WTC11 (cell line): ENCODE results near the gene CSNK1A1. TPM values are rescaled to one million over a fixed set of nuclear protein-coding genes. Genes with fewer than 3 reads are reported as not detected.

Experiments used
- ATAC-seq: fragments of 200-7000 bp; cut with Tn5 transposase; 2 replicates; pipeline ENCODE4 v1.10.0; 2021; ENCODE audit warnings: mild to moderate bottlenecking, moderate library complexity
- CTCF ChIA-PET: fragments of 300-600 bp; sonication (Branson Sonifier 250); formaldehyde crosslinking; loops from one replicate; lab custom pipeline; 2021; ENCODE audit warnings: antibody characterized with exemption; lab: Charles Lee
- POLR2A ChIA-PET: fragments of 350-600 bp; sonication (Branson Sonifier 250); formaldehyde crosslinking; loops from one replicate; lab custom pipeline; 2021; ENCODE audit warnings: antibody characterized with exemption; lab: Charles Lee
- DNase-seq: peaks from one replicate; pipeline ENCODE4 v3.0.0; 2021; ENCODE audit warnings: low spot score
- H3K27ac Mint-ChIP-seq: 2 replicates; pipeline ENCODE4 v1.8.0; 2021; ENCODE audit warnings: mixed read lengths
- H3K27me3 Mint-ChIP-seq: 2 replicates; pipeline ENCODE4 v1.8.0; 2021; ENCODE audit warnings: low read depth, mild to moderate bottlenecking, moderate library complexity, mixed read lengths
- H3K36me3 Mint-ChIP-seq: 2 replicates; pipeline ENCODE4 v1.8.0; 2021; ENCODE audit warnings: mixed read lengths
- H3K4me1 Mint-ChIP-seq: 2 replicates; pipeline ENCODE4 v1.8.0; 2022; ENCODE audit warnings: mixed read lengths
- H3K4me3 Mint-ChIP-seq: 2 replicates; pipeline ENCODE4 v1.8.0; 2021; ENCODE audit warnings: mild to moderate bottlenecking, moderate library complexity, mixed read lengths
- H3K9me3 Mint-ChIP-seq: 2 replicates; pipeline ENCODE4 v1.8.0; 2021; ENCODE audit warnings: mixed read lengths
- CREM ChIP-seq: sonication (generic); formaldehyde crosslinking; IDR thresholded peaks from 2 replicates; pipeline ENCODE4 v1.8.1; 2022; ENCODE audit warnings: mild to moderate bottlenecking, missing genetic modification reagents, moderate library complexity
- ELF4 ChIP-seq: sonication (generic); formaldehyde crosslinking; IDR thresholded peaks from 2 replicates; pipeline ENCODE4 v1.8.1; 2022; ENCODE audit warnings: low read depth, mild to moderate bottlenecking, moderate library complexity, missing genetic modification reagents
- FOXK1 ChIP-seq: sonication (generic); formaldehyde crosslinking; IDR thresholded peaks from 2 replicates; pipeline ENCODE4 v1.8.0; 2022; ENCODE audit warnings: mild to moderate bottlenecking, moderate library complexity, missing genetic modification reagents
- GTF2I ChIP-seq: fragments of 250-450 bp; sonication (Bioruptor Pico); conservative IDR thresholded peaks from 2 replicates; pipeline ENCODE4 v1.4.0; 2021; ENCODE audit warnings: mild to moderate bottlenecking
- HMGA2 ChIP-seq: fragments of 250-450 bp; sonication (Bioruptor Pico); IDR thresholded peaks from 2 replicates; pipeline ENCODE4 v1.4.0; 2021; ENCODE audit warnings: mild to moderate bottlenecking, moderate library complexity
- JUN ChIP-seq: sonication (generic); formaldehyde crosslinking; IDR thresholded peaks from 2 replicates; pipeline ENCODE4 v1.8.0; 2023; ENCODE audit warnings: mild to moderate bottlenecking, missing genetic modification reagents
- KAT7 ChIP-seq: sonication (generic); formaldehyde crosslinking; IDR thresholded peaks from 2 replicates; pipeline ENCODE4 v1.8.1; 2023; ENCODE audit warnings: missing genetic modification reagents, mild to moderate bottlenecking, borderline replicate concordance
- NFATC4 ChIP-seq: fragments of 250-450 bp; sonication (Bioruptor Pico); IDR thresholded peaks from 2 replicates; pipeline ENCODE4 v1.9.0; 2021; ENCODE audit warnings: mild to moderate bottlenecking
- NFYB ChIP-seq: sonication (generic); formaldehyde crosslinking; conservative IDR thresholded peaks from 2 replicates; pipeline ENCODE4 v1.8.0; 2022; ENCODE audit warnings: low read depth, missing genetic modification reagents
- PRRX2 ChIP-seq: fragments of 250-450 bp; sonication (Bioruptor Pico); IDR thresholded peaks from 2 replicates; pipeline ENCODE4 v1.8.0; 2021; ENCODE audit warnings: mild to moderate bottlenecking
- RORB ChIP-seq: fragments of 250-450 bp; sonication (Bioruptor Pico); IDR thresholded peaks from 2 replicates; pipeline ENCODE4 v1.9.0; 2021; ENCODE audit warnings: mild to moderate bottlenecking
- TEAD4 ChIP-seq: sonication (generic); formaldehyde crosslinking; IDR thresholded peaks from 2 replicates; pipeline ENCODE4 v1.8.0; 2022; ENCODE audit warnings: mild to moderate bottlenecking, missing genetic modification reagents
- ZNF219 ChIP-seq: sonication (generic); formaldehyde crosslinking; IDR thresholded peaks from 2 replicates; pipeline ENCODE4 v1.8.0; 2023; ENCODE audit warnings: missing genetic modification reagents, mild to moderate bottlenecking, borderline replicate concordance
- total RNA-seq: library from RNA; stranded (reverse); gene quantifications from 3 replicates; pipeline ENCODE4 v1.2.3, GENCODE V29; 2021
- TF ChIP-seq, protein P1 (sequence below): sonication (generic); formaldehyde crosslinking; IDR thresholded peaks from 2 replicates; pipeline ENCODE4 v1.8.0; 2023; ENCODE audit warnings: missing genetic modification reagents, mild to moderate bottlenecking, borderline replicate concordance
- TF ChIP-seq, protein P2 (sequence below): fragments of 250-450 bp; sonication (Bioruptor Pico); IDR thresholded peaks from 2 replicates; pipeline ENCODE4 v2.1.2; 2022; ENCODE audit warnings: mild to moderate bottlenecking, moderate library complexity
- TF ChIP-seq, protein P3 (sequence below): sonication (generic); formaldehyde crosslinking; IDR thresholded peaks from 2 replicates; pipeline ENCODE4 v1.8.1; 2023; ENCODE audit warnings: mild to moderate bottlenecking, missing genetic modification reagents
- TF ChIP-seq, protein P4 (sequence below): sonication (generic); formaldehyde crosslinking; IDR thresholded peaks from 2 replicates; pipeline ENCODE4 v1.8.1; 2022; ENCODE audit warnings: mild to moderate bottlenecking, missing genetic modification reagents, moderate library complexity, borderline replicate concordance
- TF ChIP-seq, protein P5 (sequence below): sonication (generic); formaldehyde crosslinking; IDR thresholded peaks from 2 replicates; pipeline ENCODE4 v1.8.1; 2022; ENCODE audit warnings: low read depth, missing genetic modification reagents, borderline replicate concordance
- TF ChIP-seq, protein P6 (sequence below): sonication (generic); formaldehyde crosslinking; IDR thresholded peaks from 2 replicates; pipeline ENCODE4 v1.8.1; 2023; ENCODE audit warnings: mild to moderate bottlenecking, missing genetic modification reagents

The CSNK1A1 gene
- total RNA-seq, 1 experiment from 2014 or later, result 276 TPM

DNA sequence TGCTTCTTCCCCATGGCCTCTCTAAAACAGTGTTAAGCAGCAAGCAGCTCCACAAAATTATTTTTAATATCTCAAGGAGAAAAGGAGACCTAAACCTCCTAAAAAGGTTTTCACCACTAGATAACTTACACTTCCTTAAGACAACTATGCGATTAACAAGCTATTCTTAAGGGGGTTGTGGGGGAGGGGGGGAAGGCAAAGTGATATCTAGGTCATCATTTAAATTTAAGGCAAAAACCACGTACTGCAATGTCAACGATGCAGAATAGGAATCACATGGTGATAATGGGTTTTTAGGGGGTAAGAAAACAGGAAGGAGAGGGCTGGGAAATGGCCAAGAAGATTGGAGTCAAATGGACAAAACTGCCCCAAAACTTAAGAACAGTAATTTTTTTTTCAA lies 32.6 kb downstream of the CSNK1A1 start (continued):
- TF ChIP-seq, protein P1, sequence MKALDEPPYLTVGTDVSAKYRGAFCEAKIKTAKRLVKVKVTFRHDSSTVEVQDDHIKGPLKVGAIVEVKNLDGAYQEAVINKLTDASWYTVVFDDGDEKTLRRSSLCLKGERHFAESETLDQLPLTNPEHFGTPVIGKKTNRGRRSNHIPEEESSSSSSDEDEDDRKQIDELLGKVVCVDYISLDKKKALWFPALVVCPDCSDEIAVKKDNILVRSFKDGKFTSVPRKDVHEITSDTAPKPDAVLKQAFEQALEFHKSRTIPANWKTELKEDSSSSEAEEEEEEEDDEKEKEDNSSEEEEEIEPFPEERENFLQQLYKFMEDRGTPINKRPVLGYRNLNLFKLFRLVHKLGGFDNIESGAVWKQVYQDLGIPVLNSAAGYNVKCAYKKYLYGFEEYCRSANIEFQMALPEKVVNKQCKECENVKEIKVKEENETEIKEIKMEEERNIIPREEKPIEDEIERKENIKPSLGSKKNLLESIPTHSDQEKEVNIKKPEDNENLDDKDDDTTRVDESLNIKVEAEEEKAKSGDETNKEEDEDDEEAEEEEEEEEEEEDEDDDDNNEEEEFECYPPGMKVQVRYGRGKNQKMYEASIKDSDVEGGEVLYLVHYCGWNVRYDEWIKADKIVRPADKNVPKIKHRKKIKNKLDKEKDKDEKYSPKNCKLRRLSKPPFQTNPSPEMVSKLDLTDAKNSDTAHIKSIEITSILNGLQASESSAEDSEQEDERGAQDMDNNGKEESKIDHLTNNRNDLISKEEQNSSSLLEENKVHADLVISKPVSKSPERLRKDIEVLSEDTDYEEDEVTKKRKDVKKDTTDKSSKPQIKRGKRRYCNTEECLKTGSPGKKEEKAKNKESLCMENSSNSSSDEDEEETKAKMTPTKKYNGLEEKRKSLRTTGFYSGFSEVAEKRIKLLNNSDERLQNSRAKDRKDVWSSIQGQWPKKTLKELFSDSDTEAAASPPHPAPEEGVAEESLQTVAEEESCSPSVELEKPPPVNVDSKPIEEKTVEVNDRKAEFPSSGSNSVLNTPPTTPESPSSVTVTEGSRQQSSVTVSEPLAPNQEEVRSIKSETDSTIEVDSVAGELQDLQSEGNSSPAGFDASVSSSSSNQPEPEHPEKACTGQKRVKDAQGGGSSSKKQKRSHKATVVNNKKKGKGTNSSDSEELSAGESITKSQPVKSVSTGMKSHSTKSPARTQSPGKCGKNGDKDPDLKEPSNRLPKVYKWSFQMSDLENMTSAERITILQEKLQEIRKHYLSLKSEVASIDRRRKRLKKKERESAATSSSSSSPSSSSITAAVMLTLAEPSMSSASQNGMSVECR (CRISPR knock-in tag), result no peak
- TF ChIP-seq, protein P2, sequence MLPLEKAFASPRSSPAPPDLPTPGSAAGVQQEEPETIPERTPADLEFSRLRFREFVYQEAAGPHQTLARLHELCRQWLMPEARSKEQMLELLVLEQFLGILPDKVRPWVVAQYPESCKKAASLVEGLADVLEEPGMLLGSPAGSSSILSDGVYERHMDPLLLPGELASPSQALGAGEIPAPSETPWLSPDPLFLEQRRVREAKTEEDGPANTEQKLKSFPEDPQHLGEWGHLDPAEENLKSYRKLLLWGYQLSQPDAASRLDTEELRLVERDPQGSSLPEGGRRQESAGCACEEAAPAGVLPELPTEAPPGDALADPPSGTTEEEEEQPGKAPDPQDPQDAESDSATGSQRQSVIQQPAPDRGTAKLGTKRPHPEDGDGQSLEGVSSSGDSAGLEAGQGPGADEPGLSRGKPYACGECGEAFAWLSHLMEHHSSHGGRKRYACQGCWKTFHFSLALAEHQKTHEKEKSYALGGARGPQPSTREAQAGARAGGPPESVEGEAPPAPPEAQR (CRISPR knock-in tag), result no peak

DNA sequence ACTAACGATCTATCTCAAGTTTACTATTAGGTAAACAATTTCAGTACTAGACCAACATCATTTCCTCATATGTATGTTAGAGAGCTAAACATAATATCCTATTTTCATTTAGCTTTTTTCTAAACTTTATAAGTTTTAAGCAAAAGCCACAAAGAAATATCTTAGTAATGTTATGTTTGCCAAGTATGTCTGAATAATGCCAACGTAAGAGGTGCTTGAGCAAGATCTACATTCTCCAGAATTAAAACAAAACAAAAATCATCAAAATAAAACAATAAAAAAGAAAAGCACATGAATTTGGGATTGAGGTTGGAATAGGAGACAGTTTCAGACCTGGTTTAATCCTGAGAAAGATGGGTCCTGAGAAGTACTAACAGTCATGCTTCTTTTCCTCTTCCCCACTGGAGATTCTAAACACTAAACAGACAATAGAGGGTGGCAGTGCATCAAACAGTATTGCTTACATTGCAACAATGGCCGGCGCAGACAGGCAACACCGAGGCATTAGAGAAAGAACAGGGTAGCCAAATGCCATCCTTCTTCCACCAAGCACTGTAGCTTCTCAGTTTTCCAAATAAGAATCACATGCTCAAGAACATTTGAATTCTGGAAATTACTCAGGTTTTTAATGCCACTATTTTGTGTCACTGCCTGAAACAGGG lies 33.6 kb downstream of the CSNK1A1 start:
- peaks cover 66% of the 10 kb centered on the region for H3K4me1 Mint-ChIP-seq
- H3K27me3 Mint-ChIP-seq, result no peaks in the 10 kb centered on the region
- ChIA-PET CTCF (interaction anchor here (0.9 to 1.0 kb wide), 2 partner anchors 64 to 942 kb away, joined by 3 read pairs; no protein-coding TSS in a partner anchor), POLR2A (interaction anchor here (1.8 kb wide), 1 partner anchor 34 kb away, joined by 8 read pairs; the partner anchor contains the start of gene CSNK1A1)
- H3K9me3 Mint-ChIP-seq, result no peaks in the 10 kb centered on the region
- no peak for ATAC-seq
- H3K27ac Mint-ChIP-seq, result peak overlapping the region; percentile 95
- H3K4me3 Mint-ChIP-seq, result peak overlapping the region; percentile 2; the same call in 1 of the 2 replicates
- no peak for DNase-seq
- peaks cover 14% of the 10 kb centered on the region for H3K36me3 Mint-ChIP-seq
- TF ChIP-seq, protein P3, sequence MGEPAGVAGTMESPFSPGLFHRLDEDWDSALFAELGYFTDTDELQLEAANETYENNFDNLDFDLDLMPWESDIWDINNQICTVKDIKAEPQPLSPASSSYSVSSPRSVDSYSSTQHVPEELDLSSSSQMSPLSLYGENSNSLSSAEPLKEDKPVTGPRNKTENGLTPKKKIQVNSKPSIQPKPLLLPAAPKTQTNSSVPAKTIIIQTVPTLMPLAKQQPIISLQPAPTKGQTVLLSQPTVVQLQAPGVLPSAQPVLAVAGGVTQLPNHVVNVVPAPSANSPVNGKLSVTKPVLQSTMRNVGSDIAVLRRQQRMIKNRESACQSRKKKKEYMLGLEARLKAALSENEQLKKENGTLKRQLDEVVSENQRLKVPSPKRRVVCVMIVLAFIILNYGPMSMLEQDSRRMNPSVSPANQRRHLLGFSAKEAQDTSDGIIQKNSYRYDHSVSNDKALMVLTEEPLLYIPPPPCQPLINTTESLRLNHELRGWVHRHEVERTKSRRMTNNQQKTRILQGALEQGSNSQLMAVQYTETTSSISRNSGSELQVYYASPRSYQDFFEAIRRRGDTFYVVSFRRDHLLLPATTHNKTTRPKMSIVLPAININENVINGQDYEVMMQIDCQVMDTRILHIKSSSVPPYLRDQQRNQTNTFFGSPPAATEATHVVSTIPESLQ (CRISPR knock-in tag), result no peak
- TF ChIP-seq ELF4 (no peak), GTF2I (no peak), ZNF219 (CRISPR knock-in tag) (no peak), HMGA2 (no peak), NFYB (CRISPR knock-in tag) (no peak), RORB (CRISPR knock-in tag) (no peak), JUN (no peak), CREM (no peak), KAT7 (CRISPR knock-in tag) (no peak), PRRX2 (CRISPR knock-in tag) (no peak), FOXK1 (CRISPR knock-in tag) (no peak), NFATC4 (CRISPR knock-in tag) (no peak), TEAD4 (no peak)
- TF ChIP-seq, protein P1 (CRISPR knock-in tag), result no peak
- TF ChIP-seq, protein P4, sequence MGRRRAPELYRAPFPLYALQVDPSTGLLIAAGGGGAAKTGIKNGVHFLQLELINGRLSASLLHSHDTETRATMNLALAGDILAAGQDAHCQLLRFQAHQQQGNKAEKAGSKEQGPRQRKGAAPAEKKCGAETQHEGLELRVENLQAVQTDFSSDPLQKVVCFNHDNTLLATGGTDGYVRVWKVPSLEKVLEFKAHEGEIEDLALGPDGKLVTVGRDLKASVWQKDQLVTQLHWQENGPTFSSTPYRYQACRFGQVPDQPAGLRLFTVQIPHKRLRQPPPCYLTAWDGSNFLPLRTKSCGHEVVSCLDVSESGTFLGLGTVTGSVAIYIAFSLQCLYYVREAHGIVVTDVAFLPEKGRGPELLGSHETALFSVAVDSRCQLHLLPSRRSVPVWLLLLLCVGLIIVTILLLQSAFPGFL (CRISPR knock-in tag), result no peak
- TF ChIP-seq, protein P5, sequence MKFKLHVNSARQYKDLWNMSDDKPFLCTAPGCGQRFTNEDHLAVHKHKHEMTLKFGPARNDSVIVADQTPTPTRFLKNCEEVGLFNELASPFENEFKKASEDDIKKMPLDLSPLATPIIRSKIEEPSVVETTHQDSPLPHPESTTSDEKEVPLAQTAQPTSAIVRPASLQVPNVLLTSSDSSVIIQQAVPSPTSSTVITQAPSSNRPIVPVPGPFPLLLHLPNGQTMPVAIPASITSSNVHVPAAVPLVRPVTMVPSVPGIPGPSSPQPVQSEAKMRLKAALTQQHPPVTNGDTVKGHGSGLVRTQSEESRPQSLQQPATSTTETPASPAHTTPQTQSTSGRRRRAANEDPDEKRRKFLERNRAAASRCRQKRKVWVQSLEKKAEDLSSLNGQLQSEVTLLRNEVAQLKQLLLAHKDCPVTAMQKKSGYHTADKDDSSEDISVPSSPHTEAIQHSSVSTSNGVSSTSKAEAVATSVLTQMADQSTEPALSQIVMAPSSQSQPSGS (CRISPR knock-in tag), result no peak
- TF ChIP-seq, protein P6, sequence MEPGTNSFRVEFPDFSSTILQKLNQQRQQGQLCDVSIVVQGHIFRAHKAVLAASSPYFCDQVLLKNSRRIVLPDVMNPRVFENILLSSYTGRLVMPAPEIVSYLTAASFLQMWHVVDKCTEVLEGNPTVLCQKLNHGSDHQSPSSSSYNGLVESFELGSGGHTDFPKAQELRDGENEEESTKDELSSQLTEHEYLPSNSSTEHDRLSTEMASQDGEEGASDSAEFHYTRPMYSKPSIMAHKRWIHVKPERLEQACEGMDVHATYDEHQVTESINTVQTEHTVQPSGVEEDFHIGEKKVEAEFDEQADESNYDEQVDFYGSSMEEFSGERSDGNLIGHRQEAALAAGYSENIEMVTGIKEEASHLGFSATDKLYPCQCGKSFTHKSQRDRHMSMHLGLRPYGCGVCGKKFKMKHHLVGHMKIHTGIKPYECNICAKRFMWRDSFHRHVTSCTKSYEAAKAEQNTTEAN, result no peak
